ENCODE measurements around the gene AGAP1. TPM values are rescaled to one million over a fixed set of nuclear protein-coding genes. Genes with fewer than 3 reads are reported as not detected.

The AGAP1 gene
- total RNA-seq, 2 donors from 2014 or later: 28.9 to 33.3 TPM

DNA sequence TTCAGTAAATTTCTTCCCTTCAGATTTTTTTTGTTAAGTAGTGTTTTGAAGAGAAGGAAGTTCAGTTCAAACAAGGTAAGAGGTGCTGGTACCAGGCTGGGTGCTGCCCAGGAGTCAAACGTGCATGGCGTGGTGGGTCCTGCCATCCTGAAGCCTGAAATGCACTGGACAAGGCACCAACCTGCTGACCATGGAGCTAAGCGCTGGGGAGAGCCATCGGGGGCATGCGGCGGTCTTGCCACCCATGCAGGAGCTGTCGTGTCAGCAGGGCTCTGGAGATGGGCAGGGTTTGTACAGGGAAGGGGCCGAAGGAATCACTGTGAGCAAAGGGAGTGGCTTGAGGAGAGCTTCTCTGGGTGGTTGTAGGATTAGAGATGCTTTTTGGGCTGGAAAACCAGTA lies 547.8 kb downstream of the AGAP1 start:
- intact Hi-C loops (cut with DNase I): no loop called here
- no peak for DNase-seq (ENCODE audit: low spot score)

- intact Hi-C loops (cut with DNase I): no loop called here
- no peak for DNase-seq (ENCODE audit: low spot score)
These were observed 548.2 kb downstream of the AGAP1 start for GRCh38 chr2:236042087-236042486.

- intact Hi-C loops (cut with DNase I): no loop called here
These were observed 550.3 kb downstream of the AGAP1 start for GRCh38 chr2:236044191-236044590.

GRCh38 chr2:236045251-236046235 lies 551.7 kb downstream of the AGAP1 start:
- intact Hi-C loops (cut with DNase I): no loop called here

More at GRCh38 chr2:236044191-236044590, 550.3 kb downstream of the AGAP1 start:
- no peak for DNase-seq (ENCODE audit: low spot score)

GRCh38 chr2:236046715-236047114 lies 552.9 kb downstream of the AGAP1 start:
- DNase-seq (ENCODE audit: low spot score): no peak
- intact Hi-C loops (cut with DNase I): no loop called here

More at GRCh38 chr2:236045251-236046235, 551.7 kb downstream of the AGAP1 start:
- DNase-seq (ENCODE audit: low spot score): no peak

- DNase-seq (ENCODE audit: low spot score): no peak
- intact Hi-C loops (cut with DNase I): no loop called here
These were observed 553.3 kb downstream of the AGAP1 start for GRCh38 chr2:236047176-236047575.

DNA sequence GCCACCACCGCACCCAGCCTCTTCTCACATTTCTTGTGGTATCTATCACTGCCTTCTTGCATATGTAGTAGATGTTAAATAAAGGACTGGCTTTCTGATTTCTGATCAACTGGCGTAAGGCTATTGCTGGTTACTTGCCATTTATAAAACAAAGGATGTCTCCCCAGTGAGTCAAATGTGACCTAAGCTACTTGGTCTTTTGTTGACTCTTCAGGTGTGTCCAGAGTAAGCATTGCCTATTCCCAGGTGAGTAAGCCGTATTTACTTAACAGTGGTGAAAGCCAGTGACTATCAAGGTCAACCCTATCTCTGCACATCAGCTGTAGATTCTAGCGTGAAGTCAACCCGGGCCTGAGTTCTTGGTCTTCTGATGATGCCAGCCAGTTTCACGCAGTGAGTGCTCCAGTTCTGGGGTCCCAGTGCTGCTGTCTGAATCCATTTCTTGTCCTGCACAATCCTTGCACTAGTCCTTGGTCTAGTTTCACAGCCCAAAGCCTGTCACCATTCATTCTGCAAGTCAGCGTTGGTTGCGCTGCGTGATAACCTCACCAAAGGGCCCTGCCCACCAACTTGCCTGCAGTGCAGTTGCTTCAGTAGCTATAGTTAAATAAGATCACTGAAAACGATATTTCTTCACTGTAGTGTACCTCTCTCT lies 554.2 kb downstream of the AGAP1 start:
- no peak for DNase-seq (ENCODE audit: low spot score)
- intact Hi-C loops (cut with DNase I): no loop called here

- DNase-seq (ENCODE audit: low spot score): no peak
- intact Hi-C loops (cut with DNase I): no loop called here
These were observed 556.1 kb downstream of the AGAP1 start for GRCh38 chr2:236049981-236050380.

DNA sequence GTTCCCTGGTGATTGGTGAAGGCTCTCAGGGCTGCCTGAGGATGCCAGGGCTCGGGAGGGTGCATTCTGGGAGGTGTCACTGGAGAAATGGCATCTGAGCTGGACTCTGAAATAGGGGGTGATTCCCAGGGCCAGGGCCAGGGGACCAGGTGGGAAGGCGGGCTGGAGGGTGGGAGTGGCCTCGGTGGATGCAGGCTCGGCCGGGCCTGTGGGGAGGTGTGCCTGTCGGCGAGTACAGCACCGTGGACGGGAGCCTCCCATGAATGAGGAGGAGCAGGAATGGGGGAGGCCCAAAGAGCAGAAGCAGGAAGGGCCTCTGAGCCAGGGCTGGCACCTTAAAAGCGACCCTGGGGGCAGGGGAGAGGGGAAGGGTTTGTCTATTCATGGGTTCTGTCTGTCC lies 557.5 kb downstream of the AGAP1 start:
- intact Hi-C loops (cut with DNase I): no loop called here
- no peak for DNase-seq (ENCODE audit: low spot score)

DNA sequence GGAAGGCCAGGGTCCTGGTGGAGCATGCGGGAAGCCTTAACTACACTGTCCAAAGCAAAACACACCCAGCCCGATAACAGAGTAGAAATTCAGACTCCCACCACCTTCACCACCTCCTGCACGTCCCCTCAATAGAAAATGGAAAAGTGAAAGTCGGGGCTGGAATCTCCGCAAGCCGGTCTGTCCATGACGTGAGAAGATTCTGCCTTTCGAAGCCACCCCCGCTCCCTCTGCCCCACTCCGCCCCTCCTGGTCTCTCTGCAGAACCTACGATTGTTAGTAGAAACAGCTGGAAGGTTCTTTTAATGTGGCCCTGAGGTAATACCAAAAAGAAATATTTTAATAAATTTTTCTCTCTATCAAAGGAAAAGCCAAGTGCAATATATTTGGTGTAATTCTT lies 558.0 kb downstream of the AGAP1 start:
- intact Hi-C loops (cut with DNase I): no loop called here
- DNase-seq (ENCODE audit: low spot score): no peak

- intact Hi-C loops (cut with DNase I): no loop called here
- no peak for DNase-seq (ENCODE audit: low spot score)
These were observed 558.4 kb downstream of the AGAP1 start for GRCh38 chr2:236052206-236052605.

- DNase-seq (ENCODE audit: low spot score): no peak
- intact Hi-C loops (cut with DNase I): no loop called here
These were observed 559.3 kb downstream of the AGAP1 start for GRCh38 chr2:236052926-236053821.

GRCh38 chr2:236054125-236054524 lies 560.3 kb downstream of the AGAP1 start:
- DNase-seq (ENCODE audit: low spot score): no peak

DNA sequence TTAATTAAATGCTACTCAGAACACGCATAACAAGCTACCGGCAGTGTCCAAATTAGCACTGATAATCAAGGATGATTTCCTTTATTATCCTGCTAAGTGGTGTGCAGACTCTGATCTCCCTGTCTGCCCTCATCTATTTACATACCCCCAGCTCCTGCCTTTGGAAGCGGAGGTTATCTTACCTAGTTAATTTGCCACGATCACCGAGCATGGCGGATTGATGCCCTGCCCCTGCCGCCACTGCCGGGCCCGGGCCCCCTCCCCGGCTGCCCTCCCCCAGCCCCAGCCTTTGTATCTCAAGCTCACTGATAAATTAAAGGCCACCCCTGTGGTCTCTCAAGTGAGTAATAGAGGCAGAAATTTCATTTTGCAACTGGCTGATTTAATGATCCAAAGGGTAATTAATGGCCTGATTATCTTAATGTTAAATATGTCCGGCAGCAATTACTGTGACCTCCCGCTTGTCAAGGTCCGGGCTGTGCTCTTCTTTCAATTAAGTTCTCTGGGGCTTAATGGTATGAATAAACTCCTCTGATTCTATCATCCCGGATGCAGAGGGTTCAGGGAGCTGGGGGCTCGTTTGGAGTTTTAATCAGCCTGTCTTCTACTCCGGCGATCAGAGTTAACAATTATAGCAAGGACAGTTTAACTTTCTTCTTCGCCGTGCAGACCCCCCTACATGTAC lies 560.9 kb downstream of the AGAP1 start:
- no peak for DNase-seq (ENCODE audit: low spot score)
- intact Hi-C loops (cut with DNase I): no loop called here

More at GRCh38 chr2:236054125-236054524, 560.3 kb downstream of the AGAP1 start:
- intact Hi-C loops (cut with DNase I): no loop called here

DNA sequence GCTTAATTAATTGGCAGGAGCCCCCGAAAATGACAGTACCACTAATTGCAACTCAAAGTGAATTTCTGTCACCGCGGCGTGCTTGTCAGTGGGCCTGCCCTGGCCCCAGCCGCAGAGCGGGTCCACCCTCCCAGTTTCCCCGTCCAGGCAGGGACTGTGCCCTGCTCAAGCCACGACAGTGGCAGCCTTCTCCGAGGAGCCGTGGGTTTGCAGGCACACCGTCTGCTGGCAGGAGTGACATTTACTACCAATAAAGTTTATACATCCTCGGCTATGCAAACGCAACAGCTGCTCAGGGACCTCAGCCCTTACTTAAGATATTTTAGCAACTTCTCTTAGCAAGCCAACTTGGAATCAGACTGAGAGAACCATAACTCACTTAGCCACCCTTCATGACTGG lies 561.6 kb downstream of the AGAP1 start:
- no peak for DNase-seq (ENCODE audit: low spot score)
- intact Hi-C loops (cut with DNase I): no loop called here

- intact Hi-C loops (cut with DNase I): no loop called here
- no peak for DNase-seq (ENCODE audit: low spot score)
These were observed 562.3 kb downstream of the AGAP1 start for GRCh38 chr2:236056141-236056540.

DNA sequence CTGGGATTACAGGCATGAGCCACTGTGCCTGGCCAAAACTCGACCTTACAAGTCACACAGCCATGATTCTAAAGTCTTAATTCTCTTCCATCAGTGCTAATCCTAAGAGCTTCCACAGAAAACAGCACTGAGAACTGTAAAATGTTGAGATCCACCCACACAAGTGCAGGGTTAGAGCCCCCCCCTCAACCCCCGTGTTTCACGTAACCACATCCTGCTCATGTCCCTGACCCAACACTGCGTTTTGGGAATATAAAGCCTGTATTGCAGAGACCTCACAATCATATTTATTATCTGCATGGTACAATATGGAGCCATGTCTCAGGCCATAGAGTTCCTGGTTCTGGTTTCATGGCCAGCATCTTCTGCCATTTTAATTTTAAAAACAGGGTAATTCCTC lies 563.5 kb downstream of the AGAP1 start:
- no peak for DNase-seq (ENCODE audit: low spot score)
- intact Hi-C loops (cut with DNase I): no loop called here

GRCh38 chr2:236061497-236061896 lies 567.7 kb downstream of the AGAP1 start:
- no peak for DNase-seq (ENCODE audit: low spot score)
- intact Hi-C loops (cut with DNase I): no loop called here

- DNase-seq (ENCODE audit: low spot score): no peak
- intact Hi-C loops (cut with DNase I): no loop called here
These were observed 568.1 kb downstream of the AGAP1 start for GRCh38 chr2:236061899-236062298.
